ENCODE measurements around the gene GLRX2. TPM values are rescaled to one million over a fixed set of nuclear protein-coding genes. Genes with fewer than 3 reads are reported as not detected.

The GLRX2 gene
- polyA plus RNA-seq, 1 of the 3 experiments (the other 2 are of a cell fraction), result 12.8 TPM

DNA sequence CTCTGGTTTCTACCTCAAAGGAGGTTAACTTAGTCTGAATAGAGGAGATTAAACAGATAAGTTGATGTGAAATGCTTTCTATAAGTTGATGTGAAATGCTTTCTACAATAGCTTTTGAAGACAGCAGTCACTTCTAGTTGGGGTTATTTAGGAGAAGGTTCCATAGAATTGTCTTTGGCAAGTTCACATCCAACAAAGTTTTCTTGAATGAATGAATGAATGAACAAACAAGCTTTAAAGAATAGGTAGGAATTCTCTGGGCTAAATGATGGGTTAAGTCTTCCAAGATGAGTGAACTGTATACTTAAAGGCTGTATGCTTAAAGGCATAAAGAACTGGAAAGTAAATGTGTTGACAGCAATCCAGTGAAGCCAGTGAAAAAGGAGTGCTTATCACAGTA lies 18.5 kb upstream of the GLRX2 start:
- Histone ChIP-seq H4K20me1 (ENCODE audit: insufficient read depth) (peaks cover 19% of the 10 kb centered on the region), H2AFZ (ENCODE audit: low read depth) (no peak overlapping the region), H3K4me1 (ENCODE audit: control insufficient read depth in 1 of 2, insufficient read depth in 2 of 2, low read depth in 1 of 2, low read length in 1 of 2) (peaks cover 0 to 4% of the 10 kb centered on the region in 2 experiments; a peak in 3 of 4 replicates), H3K36me3 (replicated peaks in 1 of 2; ENCODE audit: control insufficient read depth in 1 of 2, insufficient read depth in 2 of 2, low read length in 1 of 2) (peaks cover 10 to 15% of the 10 kb centered on the region in 2 experiments), H3K4me2 (peak overlapping the region; percentile 74), H3K27ac (ENCODE audit: low read depth in 2 of 2, low read length in 1 of 2) (no peak overlapping the region), H3K27me3 (ENCODE audit: insufficient read depth) (no peaks in the 10 kb centered on the region), H3F3A (replicated peaks; ENCODE audit: insufficient read depth) (peaks cover 11% of the 10 kb centered on the region), H3K9ac (no peak overlapping the region), H3K9me3 (no peaks in the 10 kb centered on the region), H3K4me3 (ENCODE audit: low read depth in 2 of 2, low read length in 1 of 2) (peak overlapping the region; percentile 4 to 80; a peak in 3 of 4 replicates), H3K9me2 (no peaks in the 10 kb centered on the region), H3K79me2 (ENCODE audit: insufficient read depth) (peaks cover 65% of the 10 kb centered on the region)
- TF ChIP-seq RXRA (IDR thresholded peaks at IDR 0.05; ENCODE audit: borderline replicate concordance, low read depth) (no peak), FOXM1 (IDR thresholded peaks at IDR 0.05; ENCODE audit: low read depth) (no peak), TEAD4 (IDR thresholded peaks at IDR 0.05; ENCODE audit: borderline replicate concordance, insufficient read depth) (no peak), EP300 (IDR thresholded peaks at IDR 0.05; ENCODE audit: borderline replicate concordance in 1 of 2, low read depth in 1 of 2, low read length in 1 of 2) (no peak), RFX5 (IDR thresholded peaks at IDR 0.05; ENCODE audit: low read length) (no peak), RAD21 (IDR thresholded peaks at IDR 0.05; ENCODE audit: low read length) (no peak), YY1 (IDR thresholded peaks at IDR 0.05; ENCODE audit: low read depth) (no peak), JUND (IDR thresholded peaks at IDR 0.05) (no peak), RCOR1 (IDR thresholded peaks at IDR 0.05; ENCODE audit: low read length) (no peak), TAF1 (IDR thresholded peaks at IDR 0.05; ENCODE audit: borderline replicate concordance, low read depth, low read length) (no peak), FOXJ3 (CRISPR knock-in tag; IDR thresholded peaks at IDR 0.05) (no peak), SIN3A (IDR thresholded peaks at IDR 0.05; ENCODE audit: borderline replicate concordance, low read depth, low read length) (no peak), NRF1 (IDR thresholded peaks at IDR 0.05; ENCODE audit: low read depth, low read length) (no peak), GATA2 (CRISPR knock-in tag; IDR thresholded peaks at IDR 0.05) (no peak), CTCF (IDR thresholded peaks at IDR 0.05) (no peak), MAX (IDR thresholded peaks at IDR 0.05; ENCODE audit: low read depth) (no peak), EZH2phosphoT487 (IDR thresholded peaks at IDR 0.05; ENCODE audit: borderline replicate concordance, low read depth) (no peak), SMC3 (IDR thresholded peaks at IDR 0.05; ENCODE audit: low read depth, low read length) (no peak)
- TF ChIP-seq, protein P1, sequence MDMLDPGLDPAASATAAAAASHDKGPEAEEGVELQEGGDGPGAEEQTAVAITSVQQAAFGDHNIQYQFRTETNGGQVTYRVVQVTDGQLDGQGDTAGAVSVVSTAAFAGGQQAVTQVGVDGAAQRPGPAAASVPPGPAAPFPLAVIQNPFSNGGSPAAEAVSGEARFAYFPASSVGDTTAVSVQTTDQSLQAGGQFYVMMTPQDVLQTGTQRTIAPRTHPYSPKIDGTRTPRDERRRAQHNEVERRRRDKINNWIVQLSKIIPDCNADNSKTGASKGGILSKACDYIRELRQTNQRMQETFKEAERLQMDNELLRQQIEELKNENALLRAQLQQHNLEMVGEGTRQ (IDR thresholded peaks at IDR 0.05; ENCODE audit: borderline replicate concordance, low read depth, low read length), result no peak
- TF ChIP-seq, protein P2, sequence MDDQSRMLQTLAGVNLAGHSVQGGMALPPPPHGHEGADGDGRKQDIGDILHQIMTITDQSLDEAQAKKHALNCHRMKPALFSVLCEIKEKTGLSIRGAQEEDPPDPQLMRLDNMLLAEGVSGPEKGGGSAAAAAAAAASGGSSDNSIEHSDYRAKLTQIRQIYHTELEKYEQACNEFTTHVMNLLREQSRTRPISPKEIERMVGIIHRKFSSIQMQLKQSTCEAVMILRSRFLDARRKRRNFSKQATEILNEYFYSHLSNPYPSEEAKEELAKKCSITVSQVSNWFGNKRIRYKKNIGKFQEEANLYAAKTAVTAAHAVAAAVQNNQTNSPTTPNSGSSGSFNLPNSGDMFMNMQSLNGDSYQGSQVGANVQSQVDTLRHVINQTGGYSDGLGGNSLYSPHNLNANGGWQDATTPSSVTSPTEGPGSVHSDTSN (IDR thresholded peaks at IDR 0.05), result no peak
- ChIA-PET POLR2A (no interaction called here), CTCF (interaction anchor here (0.9 to 3.9 kb wide), 5 partner anchors 12 to 650 kb away, joined by 3 to 35 read pairs (median 7); no protein-coding TSS in a partner anchor)
- no peak for DNase-seq
